HCT116 (cell line): ENCODE results near the gene CD9. TPM values are rescaled to one million over a fixed set of nuclear protein-coding genes. Genes with fewer than 3 reads are reported as not detected.
A peak's percentile ranks its signal among the peaks of the same experiment; 100 is the strongest.

ENCODE experiments used
- ATAC-seq: fragments of 200-7000 bp; cut with Tn5 transposase; 2 replicates; pipeline ENCODE4 v1.9.1; 2020; ENCODE audit warnings: mild to moderate bottlenecking, moderate library complexity
- BruUV-seq: library from RNA; stranded (reverse); fragments of 400-500 nt; replicated peaks from 2 replicates; lab custom pipeline; 2021; lab: Mats Ljungman, UMichigan
- CTCF ChIA-PET: fragments of 300-600 bp; sonication (Branson Sonifier 250); formaldehyde crosslinking; loops from one replicate; lab custom pipeline; 2021; ENCODE audit warnings: antibody characterized with exemption; lab: Charles Lee
- POLR2A ChIA-PET: fragments of 300-600, 350-600 bp; sonication (Branson Sonifier 250); formaldehyde crosslinking; loops from one replicate; lab custom pipeline; 2021; ENCODE audit warnings: antibody characterized with exemption; lab: Charles Lee
- RAD21 ChIA-PET, 2 experiments: fragments of 300-600 bp; sonication (Branson Sonifier 250); formaldehyde crosslinking; loops; one replicate each; lab custom pipeline; 2023; ENCODE audit warnings: low total read pairs in 2 of 2; ENCODE audit not compliant: uncharacterized antibody in 2 of 2, unreplicated experiment in 2 of 2, low non-redundant PET in 1 of 2; lab: Charles Lee
- DNase-seq: peaks from one replicate; pipeline ENCODE4 v3.0.0-alpha.2; 2010; ENCODE audit warnings: low read depth, low spot score
- H2AFZ ChIP-seq: fragments of 200-600 bp; shearing (Covaris generic), sonication (generic); 2 replicates; pipeline ENCODE4 v1.6.1; 2017; ENCODE audit warnings: low read depth, mixed run types, mixed read lengths, antibody characterized with exemption, low read length; ENCODE audit not compliant: poor library complexity, severe bottlenecking
- H3K27ac ChIP-seq: 2 replicates; pipeline ENCODE4 v1.5.1; 2012; ENCODE audit warnings: low read depth, low read length
- H3K27me3 ChIP-seq: fragments of 200-600 bp; sonication (generic); 2 replicates; pipeline ENCODE4 v1.6.1; 2016; ENCODE audit warnings: mixed run types, low read length, mixed read lengths; ENCODE audit not compliant: insufficient read depth
- H3K36me3 ChIP-seq, 2 experiments: fragments of 200-500 bp in 1 of 2; fragments of 200-600 bp in 1 of 2; sonication (Bioruptor generic) in 1 of 2; sonication (generic) in 1 of 2; 2 replicates each; pipeline versions ENCODE4 v1.5.1 to v1.6.1; 2014 to 2016; ENCODE audit warnings: low read length in 2 of 2, inconsistent platforms in 1 of 2, mixed read lengths in 1 of 2, mixed run types in 1 of 2; ENCODE audit not compliant: insufficient read depth in 2 of 2, control insufficient read depth in 1 of 2
- H3K4me1 ChIP-seq, 2 experiments: fragments of 200-600 bp in 1 of 2; sonication (generic) in 1 of 2; 2 replicates each; pipeline versions ENCODE4 v1.5.1 to v1.6.1; 2012 to 2017; ENCODE audit warnings: low read length in 2 of 2, inconsistent platforms in 1 of 2, mild to moderate bottlenecking in 1 of 2, mixed read lengths in 1 of 2, mixed run types in 1 of 2, moderate library complexity in 1 of 2; ENCODE audit not compliant: insufficient read depth in 2 of 2, control insufficient read depth in 1 of 2
- H3K4me2 ChIP-seq: fragments of 200-600 bp; sonication (generic); 2 replicates; pipeline ENCODE4 v1.6.1; 2017; ENCODE audit warnings: mixed run types, low read length, mixed read lengths
- H3K4me3 ChIP-seq, 2 experiments: fragments of 200-600 bp in 1 of 2; sonication (generic) in 1 of 2; replicated peaks in 1 of 2; 2 replicates each; pipeline ENCODE4 v1.5.1; 2011 to 2016; ENCODE audit warnings: low read length in 2 of 2, control low read depth in 1 of 2, low read depth in 1 of 2, mild to moderate bottlenecking in 1 of 2, mixed read lengths in 1 of 2, mixed run types in 1 of 2
- H3K79me2 ChIP-seq: fragments of 200-600 bp; sonication (generic); 2 replicates; pipeline ENCODE4 v1.6.1; 2017; ENCODE audit warnings: mild to moderate bottlenecking, mixed run types, low read length, moderate library complexity, mixed read lengths; ENCODE audit not compliant: insufficient read depth
- H3K9ac ChIP-seq: fragments of 200-600 bp; sonication (generic); 2 replicates; pipeline ENCODE4 v1.6.1; 2016; ENCODE audit warnings: low read length, mixed read lengths
- H3K9me2 ChIP-seq: fragments of 200-600 bp; sonication (generic), shearing (Covaris generic); 2 replicates; pipeline ENCODE4 v1.6.1; 2017; ENCODE audit warnings: mixed run types, mild to moderate bottlenecking, moderate library complexity; ENCODE audit not compliant: insufficient read depth
- H3K9me3 ChIP-seq, 2 experiments: fragments of 200-500 bp in 1 of 2; fragments of 200-600 bp in 1 of 2; sonication (Bioruptor generic) in 1 of 2; sonication (generic) in 1 of 2; 2 replicates each; pipeline ENCODE4 v1.6.1; 2014 to 2017; ENCODE audit warnings: low read length in 2 of 2, mixed read lengths in 2 of 2, inconsistent platforms in 1 of 2, low read depth in 1 of 2, mild to moderate bottlenecking in 1 of 2, mixed run types in 1 of 2, moderate library complexity in 1 of 2; ENCODE audit not compliant: control insufficient read depth in 1 of 2, insufficient read depth in 1 of 2
- H4K20me1 ChIP-seq: fragments of 200-600 bp; sonication (generic), shearing (Covaris generic); 2 replicates; pipeline ENCODE4 v1.6.1; 2017; ENCODE audit warnings: mixed run types, mild to moderate bottlenecking, moderate library complexity; ENCODE audit not compliant: insufficient read depth
- CBX3 ChIP-seq: IDR thresholded peaks from 2 replicates; pipeline ENCODE4 v1.6.1; 2012; ENCODE audit warnings: low read depth
- CEBPB ChIP-seq: IDR thresholded peaks from 2 replicates; pipeline ENCODE4 v1.6.1; 2012; ENCODE audit warnings: low read depth
- CTCF ChIP-seq, 3 experiments: fragments of 200-600 bp in 1 of 3; sonication (generic) in 1 of 3; IDR thresholded peaks in 2 of 3; conservative IDR thresholded peaks in 1 of 3; 2 replicates each; pipeline ENCODE4 v1.5.1; 2012 to 2017; ENCODE audit warnings: low read depth in 2 of 3, low read length in 2 of 3, antibody characterized with exemption in 1 of 3, borderline replicate concordance in 1 of 3, control low read depth in 1 of 3, mild to moderate bottlenecking in 1 of 3, mixed read lengths in 1 of 3, mixed run types in 1 of 3, moderate library complexity in 1 of 3; ENCODE audit not compliant: insufficient read depth in 1 of 3
- EGR1 ChIP-seq: IDR thresholded peaks from 2 replicates; pipeline ENCODE4 v1.6.1; 2012; ENCODE audit warnings: low read depth
- EZH2phosphoT487 ChIP-seq: fragments of 200-600 bp; IDR thresholded peaks from 2 replicates; pipeline ENCODE4 v1.6.1; 2018; ENCODE audit warnings: antibody characterized with exemption, borderline replicate concordance
- MAX ChIP-seq: IDR thresholded peaks from 2 replicates; pipeline ENCODE4 v1.6.1; 2012
- POLR2A ChIP-seq: IDR thresholded peaks from 2 replicates; pipeline ENCODE4 v1.7.0; 2011; ENCODE audit warnings: borderline replicate concordance; ENCODE audit not compliant: insufficient read depth, insufficient read length; ENCODE audit errors: extremely low read depth
- POLR2AphosphoS5 ChIP-seq: IDR thresholded peaks from 2 replicates; pipeline ENCODE4 v1.6.1; 2011; ENCODE audit warnings: mild to moderate bottlenecking, low read depth, low read length, moderate library complexity
- REST ChIP-seq: IDR thresholded peaks from 2 replicates; pipeline ENCODE4 v1.6.1; 2012; ENCODE audit warnings: low read depth
- SP1 ChIP-seq: IDR thresholded peaks from 2 replicates; pipeline ENCODE4 v1.6.1; 2012; ENCODE audit warnings: low read depth
- SRF ChIP-seq: IDR thresholded peaks from 2 replicates; pipeline ENCODE4 v1.6.1; 2012; ENCODE audit warnings: low read depth
- TCF7L2 ChIP-seq: IDR thresholded peaks from 2 replicates; pipeline ENCODE4 v1.7.0; 2011; ENCODE audit warnings: borderline replicate concordance, inconsistent platforms; ENCODE audit not compliant: insufficient read depth, insufficient read length; ENCODE audit errors: extremely low read depth
- ZBTB33 ChIP-seq: IDR thresholded peaks from 2 replicates; pipeline ENCODE4 v1.6.1; 2011; ENCODE audit warnings: mild to moderate bottlenecking, low read length, moderate library complexity; ENCODE audit not compliant: insufficient replicate concordance; ENCODE audit errors: extremely low read depth
- ZNF274 ChIP-seq: fragments of 200-500 bp; sonication (Bioruptor generic); IDR thresholded peaks from 2 replicates; pipeline ENCODE4 v1.6.1; 2014; ENCODE audit warnings: mild to moderate bottlenecking, low read depth, low read length, inconsistent platforms
- intact Hi-C: fragments of 100-400 bp; cut with micrococcal nuclease; formaldehyde crosslinking; loops from 2 replicates; pipeline ENCODE4 v1.10.0; 2022
- total RNA-seq: library from RNA; stranded (reverse); gene quantifications from one replicate; pipeline ENCODE4 v1.2.1, GENCODE V29; 2021; ENCODE audit not compliant: unreplicated experiment

CD9 gene
- total RNA-seq, 1 experiment from 2014 or later, result 182 TPM

- H3K4me3 ChIP-seq, result peak overlapping the region in 1 of 2 experiments; percentile 48; a peak in 1 of 4 replicates
- no peaks in the 10 kb centered on the region for H3K36me3 ChIP-seq
- H3K9ac ChIP-seq, result peak overlapping the region; percentile 65
- no peaks in the 10 kb centered on the region for H3K79me2 ChIP-seq
- RAD21 ChIA-PET, result no interaction called here
- no peak for ATAC-seq
- POLR2A ChIA-PET, result interaction anchor here (1.1 to 1.6 kb wide), 2 partner anchors 74 to 78 kb away, joined by 4 to 5 read pairs; no protein-coding TSS in a partner anchor
- peak overlapping the region; percentile 68 for H3K27ac ChIP-seq
- H3K4me1 ChIP-seq, result peaks cover 13 to 30% of the 10 kb centered on the region in 2 experiments
- CTCF ChIA-PET, result no interaction called here
- no peaks in the 10 kb centered on the region for H3K9me2 ChIP-seq
- peak overlapping the region; percentile 89 for H3K4me2 ChIP-seq
- no peaks in the 10 kb centered on the region for H3K27me3 ChIP-seq
- H2AFZ ChIP-seq, result peak overlapping the region; percentile 68
- no peaks in the 10 kb centered on the region for H4K20me1 ChIP-seq
- TF ChIP-seq CTCF (IDR thresholded peaks at IDR 0.05 in 2 of 3, conservative IDR thresholded peaks at IDR 0.05 in 1 of 3; ENCODE audit: borderline replicate concordance in 1 of 3, insufficient read depth in 1 of 3, low read depth in 2 of 3, low read length in 2 of 3), result no peak
- no peak for TF ChIP-seq REST
- TF ChIP-seq SRF, result no peak
- no peak for TF ChIP-seq MAX
- TF ChIP-seq TCF7L2, result no peak
- TF ChIP-seq ZNF274, result no peak
- TF ChIP-seq POLR2AphosphoS5, result no peak
- TF ChIP-seq ZBTB33, result no peak
- no peak for TF ChIP-seq EZH2phosphoT487
- no peak for TF ChIP-seq EGR1
- no peak for TF ChIP-seq CEBPB
- no peak for TF ChIP-seq CBX3
- no peak for TF ChIP-seq SP1
- no peak for TF ChIP-seq POLR2A
- no peaks in the 10 kb centered on the region for H3K9me3 ChIP-seq
- intact Hi-C loops, result no loop called here
- BruUV-seq, result no TSS peak
- no peak for DNase-seq
Observed at GRCh38 chr12:6166808-6167207, 33.4 kb upstream of the CD9 start.
